ENCODE data around the gene RNF146. TPM values are rescaled to one million over a fixed set of nuclear protein-coding genes. Genes with fewer than 3 reads are reported as not detected.

RNF146 gene
- total and polyA plus RNA-seq, 2 of the 13 experiments (the other 11 are each of a cell fraction or from before 2014, with no cell fraction given): 18.8 to 27.6 TPM

- TF ChIP-seq ZNF609 (CRISPR knock-in tag; IDR thresholded peaks at IDR 0.05; ENCODE audit: borderline replicate concordance) (no peak), ZSCAN5A (CRISPR knock-in tag; IDR thresholded peaks at IDR 0.05; ENCODE audit: borderline replicate concordance) (peak; percentile 24; the same call in 1 of the 2 replicates), ZNF775 (CRISPR knock-in tag; IDR thresholded peaks at IDR 0.05; ENCODE audit: borderline replicate concordance) (no peak), CTCF (CRISPR knock-in tag; IDR thresholded peaks at IDR 0.05) (no peak), ZBTB3 (CRISPR knock-in tag; IDR thresholded peaks at IDR 0.05; ENCODE audit: borderline replicate concordance, low read depth) (no peak), ZNF850 (CRISPR knock-in tag; conservative IDR thresholded peaks at IDR 0.05) (no peak), XRCC5 (optimal IDR thresholded peaks at IDR 0.05; ENCODE audit: low read length) (no peak), ZNF607 (CRISPR knock-in tag; IDR thresholded peaks at IDR 0.05; ENCODE audit: borderline replicate concordance) (no peak), SOX13 (IDR thresholded peaks at IDR 0.05) (no peak), SOX13 (CRISPR knock-in tag; conservative IDR thresholded peaks at IDR 0.05 in 1 of 2, IDR thresholded peaks at IDR 0.05 in 1 of 2) (peak in 1 of 2 experiments; percentile 66; a peak in 2 of 4 replicates), NRL (CRISPR knock-in tag; IDR thresholded peaks at IDR 0.05; ENCODE audit: borderline replicate concordance) (no peak), ZNF570 (CRISPR knock-in tag; IDR thresholded peaks at IDR 0.05; ENCODE audit: borderline replicate concordance) (no peak), MAX (IDR thresholded peaks at IDR 0.05) (no peak), ESRRA (CRISPR knock-in tag; IDR thresholded peaks at IDR 0.05; ENCODE audit: low read depth) (no peak), ETV5 (CRISPR knock-in tag; IDR thresholded peaks at IDR 0.05; ENCODE audit: borderline replicate concordance) (no peak), PAWR (CRISPR knock-in tag; IDR thresholded peaks at IDR 0.05; ENCODE audit: borderline replicate concordance) (no peak), TEAD3 (CRISPR knock-in tag; optimal IDR thresholded peaks at IDR 0.05; ENCODE audit: borderline replicate concordance) (no peak), RBFOX2 (IDR thresholded peaks at IDR 0.05; ENCODE audit: low read depth, low read length) (no peak), ZBTB2 (CRISPR knock-in tag; IDR thresholded peaks at IDR 0.05; ENCODE audit: low read depth) (no peak), ZNF549 (CRISPR knock-in tag; IDR thresholded peaks at IDR 0.05) (no peak)
Observed at GRCh38 chr6:127297502-127298070, 30.9 kb downstream of the RNF146 start (continued).
